IMR-90 (cell line): Measurements from ENCODE around the gene CNTN5. TPM values are rescaled to one million over a fixed set of nuclear protein-coding genes. Genes with fewer than 3 reads are reported as not detected.

ENCODE experiments used
- ATAC-seq: fragments of 200-7000 bp; cut with Tn5 transposase; 2 replicates; pipeline ENCODE4 v1.9.1; 2020; ENCODE audit warnings: low read depth, mild to moderate bottlenecking, moderate library complexity
- BruUV-seq: library from RNA; stranded (reverse); fragments of 400-500 nt; replicated peaks from 2 replicates; lab custom pipeline; 2021; lab: Mats Ljungman, UMichigan
- CTCF ChIA-PET: fragments of 300-600 bp; formaldehyde crosslinking; extraction: SDS; loops from one replicate; lab custom pipeline; 2021; ENCODE audit warnings: antibody characterized with exemption; lab: Yijun Ruan, JAX
- POLR2A ChIA-PET: fragments of 300-600 bp; sonication (Branson Sonifier 250); formaldehyde crosslinking; loops from one replicate; lab custom pipeline; 2022; ENCODE audit warnings: antibody characterized with exemption; ENCODE audit not compliant: unreplicated experiment; lab: Charles Lee
- DNase-seq: peaks from one replicate; pipeline ENCODE4 v3.0.0; 2013
- H2AFZ ChIP-seq: replicated peaks from 2 replicates; pipeline ENCODE3; 2013; ENCODE audit warnings: low read length, mild to moderate bottlenecking; ENCODE audit not compliant: poor library complexity
- H2AK5ac ChIP-seq: 2 replicates; pipeline ENCODE4 v1.6.1; 2013; ENCODE audit warnings: low read depth, low read length, inconsistent platforms
- H2AK9ac ChIP-seq: replicated peaks from 2 replicates; pipeline ENCODE3; 2013; ENCODE audit warnings: mild to moderate bottlenecking, low read depth, low read length, moderate library complexity; ENCODE audit not compliant: poor library complexity
- H2BK120ac ChIP-seq: 2 replicates; pipeline ENCODE4 v1.6.1; 2013; ENCODE audit warnings: low read depth, low read length, inconsistent platforms
- H2BK15ac ChIP-seq: 3 replicates; pipeline ENCODE4 v1.6.1; 2013; ENCODE audit warnings: low read depth, low read length, inconsistent platforms
- H2BK20ac ChIP-seq: 2 replicates; pipeline ENCODE4 v1.6.1; 2013; ENCODE audit warnings: low read depth, mild to moderate bottlenecking, inconsistent platforms, low read length, moderate library complexity
- H2BK5ac ChIP-seq: 2 replicates; pipeline ENCODE4 v1.6.1; 2013; ENCODE audit warnings: mild to moderate bottlenecking, low read depth, low read length, inconsistent platforms; ENCODE audit not compliant: poor library complexity, severe bottlenecking
- H3K14ac ChIP-seq: replicated peaks from 2 replicates; pipeline ENCODE4 v1.6.1; 2013; ENCODE audit warnings: low read depth, low read length, inconsistent platforms
- H3K18ac ChIP-seq: 2 replicates; pipeline ENCODE4 v1.6.1; 2013; ENCODE audit warnings: low read depth, low read length, control low read depth
- H3K23ac ChIP-seq: 2 replicates; pipeline ENCODE4 v1.6.1; 2013; ENCODE audit warnings: low read depth, low read length, inconsistent platforms
- H3K27ac ChIP-seq: 2 replicates; pipeline ENCODE4 v1.5.1; 2013; ENCODE audit warnings: mild to moderate bottlenecking, control low read depth, low read length; ENCODE audit not compliant: insufficient read depth
- H3K27me3 ChIP-seq: 2 replicates; pipeline ENCODE4 v1.6.1; 2013; ENCODE audit warnings: low read length; ENCODE audit not compliant: control insufficient read depth, insufficient read depth
- H3K36me3 ChIP-seq: 2 replicates; pipeline ENCODE4 v1.6.1; 2013; ENCODE audit warnings: low read length, mixed read lengths; ENCODE audit not compliant: control insufficient read depth, insufficient read depth
- H3K4ac ChIP-seq: 2 replicates; pipeline ENCODE4 v1.6.1; 2013; ENCODE audit warnings: low read depth, low read length, inconsistent platforms
- H3K4me1 ChIP-seq: 2 replicates; pipeline ENCODE4 v1.6.1; 2013; ENCODE audit warnings: low read length, mixed read lengths; ENCODE audit not compliant: control insufficient read depth, insufficient read depth
- H3K4me2 ChIP-seq: 2 replicates; pipeline ENCODE4 v1.6.1; 2013; ENCODE audit warnings: low read depth, mild to moderate bottlenecking, control low read depth, low read length, moderate library complexity
- H3K4me3 ChIP-seq: 2 replicates; pipeline ENCODE4 v1.5.1; 2013; ENCODE audit warnings: low read depth, mild to moderate bottlenecking, control low read depth, low read length, moderate library complexity; ENCODE audit not compliant: insufficient read depth
- H3K56ac ChIP-seq: 2 replicates; pipeline ENCODE4 v1.6.1; 2013; ENCODE audit warnings: low read length, inconsistent platforms; ENCODE audit not compliant: insufficient read depth; ENCODE audit errors: extremely low read depth
- H3K79me1 ChIP-seq, 2 experiments: 2 replicates each; pipeline ENCODE4 v1.6.1; 2013; ENCODE audit warnings: low read length in 2 of 2, inconsistent platforms in 1 of 2, low read depth in 1 of 2
- H3K9ac ChIP-seq: 2 replicates; pipeline ENCODE4 v1.6.1; 2013; ENCODE audit warnings: low read depth, low read length, control low read depth
- H3K9me1 ChIP-seq: 2 replicates; pipeline ENCODE4 v1.6.1; 2013; ENCODE audit warnings: low read length, inconsistent platforms; ENCODE audit not compliant: insufficient read depth
- H3K9me3 ChIP-seq: 2 replicates; pipeline ENCODE4 v1.6.1; 2013; ENCODE audit warnings: low read length; ENCODE audit not compliant: control insufficient read depth, insufficient read depth
- H4K20me1 ChIP-seq: 2 replicates; pipeline ENCODE4 v1.6.1; 2013; ENCODE audit warnings: low read length, inconsistent platforms; ENCODE audit not compliant: insufficient read depth
- H4K5ac ChIP-seq: 2 replicates; pipeline ENCODE4 v1.6.1; 2013; ENCODE audit warnings: mild to moderate bottlenecking, low read depth, low read length, control low read depth
- H4K8ac ChIP-seq, 2 experiments: 2 replicates each; pipeline ENCODE4 v1.6.1; 2013; ENCODE audit warnings: low read depth in 2 of 2, low read length in 2 of 2, control low read depth in 1 of 2, inconsistent platforms in 1 of 2
- H4K91ac ChIP-seq: 2 replicates; pipeline ENCODE4 v1.6.1; 2013; ENCODE audit warnings: low read depth, low read length, inconsistent platforms; ENCODE audit not compliant: insufficient read depth
- CTCF ChIP-seq: conservative IDR thresholded peaks from 2 replicates; pipeline ENCODE4 v1.5.1; 2012; ENCODE audit warnings: mild to moderate bottlenecking, low read depth, low read length, improper control_type of control experiment
- FOS ChIP-seq: fragments of 150-350 bp; IDR thresholded peaks from 2 replicates; pipeline ENCODE4 v1.6.1; 2016; ENCODE audit warnings: low read depth, low read length
- RAD21 ChIP-seq: IDR thresholded peaks from 2 replicates; pipeline ENCODE4 v1.6.1; 2012; ENCODE audit warnings: low read length, improper control_type of control experiment
- SMC3 ChIP-seq: fragments of 150-350 bp; IDR thresholded peaks from 2 replicates; pipeline ENCODE4 v1.6.1; 2016; ENCODE audit warnings: low read depth, mild to moderate bottlenecking, antibody characterized with exemption, low read length, moderate library complexity
- WGBS, 2 experiments: methylation state at CpG; one replicate each; pipeline versions ENCODE4 v1.1.5 to v1.1.7; 2013; ENCODE audit warnings: missing lambda C conversion rate in 2 of 2; ENCODE audit not compliant: insufficient read length in 1 of 2; ENCODE audit errors: extremely low coverage in 2 of 2; 5-methylcytosine and 5-hydroxymethylcytosine counted together
- dilution Hi-C: fragments of 300-500 bp; cut with HindIII; formaldehyde crosslinking; loops from one replicate; pipeline ENCODE4 v1.14.3; 2018; ENCODE audit warnings: low sequenced_read_pairs; ENCODE audit not compliant: unreplicated experiment
- in situ Hi-C: fragments of 300-500 bp; cut with MboI; formaldehyde crosslinking; loops from 3 replicates; pipeline ENCODE4 v1.14.3; 2019; ENCODE audit warnings: low sequenced_read_pairs, inconsistent platforms, mixed read lengths
- intact Hi-C: fragments of 100-400 bp; cut with micrococcal nuclease; formaldehyde crosslinking; loops from 2 replicates; pipeline ENCODE4 v1.10.0; 2022
- polyA plus RNA-seq, 3 experiments: library from polyadenylated mRNA; depleted of rRNA; stranded (reverse); fragments of >200 nt; gene quantifications; 2 replicates each; pipeline ENCODE4 v1.2.3, GENCODE V29; 2012; ENCODE audit warnings: low replicate concordance in 1 of 3
- total RNA-seq: library from RNA; depleted of rRNA; stranded (reverse); fragments of >200 nt; gene quantifications from 2 replicates; pipeline ENCODE4 v1.2.3, GENCODE V29; 2012

CNTN5 gene
- total and polyA plus RNA-seq, 2 of the 4 experiments (the other 2 are of a cell fraction), result not detected

- POLR2A ChIA-PET, result no interaction called here
- ATAC-seq, result peak; percentile 78
Measured at GRCh38 chr11:99015634-99016454, 4.9 kb upstream of the CNTN5 start.

More at GRCh38 chr11:99015634-99016454, 4.9 kb upstream of the CNTN5 start:
- CTCF ChIA-PET, result interaction anchor here (0.6 to 1.6 kb wide), 8 partner anchors 10 to 723 kb away, joined by 3 to 6 read pairs (median 3); no protein-coding TSS in a partner anchor
- no CpG with 5 or more reads among the region's 3 CpGs for WGBS, 2 experiments
- Histone ChIP-seq H3K4me3 (no peak overlapping the region), H3K27me3 (peaks cover 7% of the 10 kb centered on the region), H3K56ac (no peak overlapping the region), H3K9me3 (no peaks in the 10 kb centered on the region), H2BK15ac (no peak overlapping the region), H3K23ac (no peak overlapping the region), H3K79me1 (no peaks in the 10 kb centered on the region), H2BK20ac (no peak overlapping the region), H3K14ac (no peak overlapping the region), H2BK5ac (no peak overlapping the region), H4K5ac (no peak overlapping the region), H2BK120ac (no peak overlapping the region), H2AK5ac (no peak overlapping the region), H3K27ac (no peak overlapping the region), H3K36me3 (no peaks in the 10 kb centered on the region), H3K4me2 (no peak overlapping the region), H3K9ac (no peak overlapping the region), H4K20me1 (no peaks in the 10 kb centered on the region), H2AFZ (no peak overlapping the region), H3K9me1 (no peaks in the 10 kb centered on the region), H2AK9ac (no peak overlapping the region), H4K91ac (no peak overlapping the region), H3K4ac (no peak overlapping the region), H3K18ac (no peak overlapping the region), H4K8ac (no peak overlapping the region), H3K4me1 (no peaks in the 10 kb centered on the region; the same call in 1 of the 2 replicates)
- peak; percentile 83 for TF ChIP-seq RAD21
- no peak for TF ChIP-seq FOS
- peak; percentile 84 for TF ChIP-seq CTCF
- TF ChIP-seq SMC3, result peak; percentile 79
- in situ Hi-C loops, result no loop called here
- no TSS peak for BruUV-seq
- peak; percentile 51 for DNase-seq
- intact Hi-C loops, result loop anchor here (2.0 kb wide), 1 partner anchor 723 kb away; no protein-coding TSS in a partner anchor
- dilution Hi-C loops, result no loop called here
